ENCODE measurements around the gene ZNF121. TPM values are rescaled to one million over a fixed set of nuclear protein-coding genes. Genes with fewer than 3 reads are reported as not detected.

Gene ZNF121
- total RNA-seq, 2 experiments from 2014 or later, result 50.5 to 74.4 TPM

- intact Hi-C loops (cut with micrococcal nuclease; ENCODE audit: unreplicated experiment), result no loop called here
- peak; percentile 80 for DNase-seq (ENCODE audit: low spot score)
- BruUV-seq (replicated peaks), result TSS peak; percentile 90
Measured at GRCh38 chr19:9538183-9539058, 45.9 kb downstream of the ZNF121 start, which contains the start of gene ZNF426. ZNF426 (minus strand) TSS chr19:9538645; CDS start chr19:9536232, 2,413 bp downstream.

GRCh38 chr19:9535934-9536333 lies 48.4 kb downstream of the ZNF121 start:
- Histone ChIP-seq H2AFZ (ENCODE audit: low read length) (no peak overlapping the region), H3K79me2 (ENCODE audit: insufficient read depth, low read depth, low read length) (peaks cover 15% of the 10 kb centered on the region; the same call in 1 of the 2 replicates), H3K4me3 (ENCODE audit: low read depth, low read length, poor library complexity, severe bottlenecking) (no peak overlapping the region), H3K27ac (ENCODE audit: low read depth, low read length, poor library complexity, severe bottlenecking) (no peak overlapping the region), H3K4me1 (ENCODE audit: insufficient read depth, low read length, poor library complexity, severe bottlenecking) (no peaks in the 10 kb centered on the region), H4K20me1 (ENCODE audit: insufficient read depth, low read length) (no peaks in the 10 kb centered on the region), H3K36me3 (ENCODE audit: insufficient read depth, low read length) (peaks cover 53% of the 10 kb centered on the region), H3K4me2 (ENCODE audit: low read length) (no peak overlapping the region), H3K9me2 (ENCODE audit: insufficient read depth, low read length) (no peaks in the 10 kb centered on the region), H3K9me3 (ENCODE audit: low read length) (0 out of 2 replicates have a peak, but pooled peaks cover 9% of the 10 kb centered on the region)
- TF ChIP-seq CTCF (conservative IDR thresholded peaks at IDR 0.05; ENCODE audit: low read length) (no peak), EZH2phosphoT487 (IDR thresholded peaks at IDR 0.05; ENCODE audit: borderline replicate concordance, low read depth, low read length) (no peak)
- no TSS peak for BruUV-seq (replicated peaks)
- no peak for DNase-seq (ENCODE audit: low spot score)
- POLR2A ChIA-PET, result no interaction called here
- CTCF ChIA-PET (ENCODE audit: unreplicated experiment), result no interaction called here
- intact Hi-C loops (cut with micrococcal nuclease; ENCODE audit: unreplicated experiment), result no loop called here

More at GRCh38 chr19:9538183-9539058, 45.9 kb downstream of the ZNF121 start, which contains the start of gene ZNF426:
- Histone ChIP-seq H3K4me3 (ENCODE audit: low read depth, low read length, poor library complexity, severe bottlenecking) (peak within 1 kb of the TSS; percentile 84), H3K9me2 (ENCODE audit: insufficient read depth, low read length) (no peaks in the 10 kb centered on the region), H3K4me1 (ENCODE audit: insufficient read depth, low read length, poor library complexity, severe bottlenecking) (no peaks in the 10 kb centered on the region), H3K36me3 (ENCODE audit: insufficient read depth, low read length) (peaks cover 28% of the 10 kb centered on the region), H4K20me1 (ENCODE audit: insufficient read depth, low read length) (no peaks in the 10 kb centered on the region), H3K79me2 (ENCODE audit: insufficient read depth, low read depth, low read length) (peaks cover 15% of the 10 kb centered on the region; the same call in 1 of the 2 replicates), H3K4me2 (ENCODE audit: low read length) (peak within 1 kb of the TSS; percentile 60), H2AFZ (ENCODE audit: low read length) (peak within 1 kb of the TSS; percentile 79), H3K9me3 (ENCODE audit: low read length) (0 out of 2 replicates have a peak, but pooled peaks cover 9% of the 10 kb centered on the region), H3K27ac (ENCODE audit: low read depth, low read length, poor library complexity, severe bottlenecking) (peak within 1 kb of the TSS; percentile 52)
- no peak for TF ChIP-seq EZH2phosphoT487 (IDR thresholded peaks at IDR 0.05; ENCODE audit: borderline replicate concordance, low read depth, low read length)
- no peak for TF ChIP-seq CTCF (conservative IDR thresholded peaks at IDR 0.05; ENCODE audit: low read length)
- CTCF ChIA-PET (ENCODE audit: unreplicated experiment), result no interaction called here
- POLR2A ChIA-PET, result no interaction called here

GRCh38 chr19:9531933-9532332 lies 52.4 kb downstream of the ZNF121 start:
- BruUV-seq (replicated peaks), result no TSS peak
- Histone ChIP-seq H3K27ac (ENCODE audit: low read depth, low read length, poor library complexity, severe bottlenecking) (no peak overlapping the region), H3K4me3 (ENCODE audit: low read depth, low read length, poor library complexity, severe bottlenecking) (no peak overlapping the region), H2AFZ (ENCODE audit: low read length) (no peak overlapping the region), H3K9me2 (ENCODE audit: insufficient read depth, low read length) (no peaks in the 10 kb centered on the region), H3K9me3 (ENCODE audit: low read length) (peaks cover 30% of the 10 kb centered on the region; the same call in 1 of the 2 replicates), H4K20me1 (ENCODE audit: insufficient read depth, low read length) (no peaks in the 10 kb centered on the region), H3K36me3 (ENCODE audit: insufficient read depth, low read length) (peaks cover 91% of the 10 kb centered on the region), H3K4me1 (ENCODE audit: insufficient read depth, low read length, poor library complexity, severe bottlenecking) (no peaks in the 10 kb centered on the region), H3K79me2 (ENCODE audit: insufficient read depth, low read depth, low read length) (peaks cover 1% of the 10 kb centered on the region; the same call in 1 of the 2 replicates), H3K4me2 (ENCODE audit: low read length) (no peak overlapping the region)
- DNase-seq (ENCODE audit: low spot score), result no peak
- intact Hi-C loops (cut with micrococcal nuclease; ENCODE audit: unreplicated experiment), result no loop called here
- CTCF ChIA-PET (ENCODE audit: unreplicated experiment), result no interaction called here
- TF ChIP-seq EZH2phosphoT487 (IDR thresholded peaks at IDR 0.05; ENCODE audit: borderline replicate concordance, low read depth, low read length) (no peak), CTCF (conservative IDR thresholded peaks at IDR 0.05; ENCODE audit: low read length) (no peak)
- POLR2A ChIA-PET, result no interaction called here
